Measurements from ENCODE around the gene GUCY2F. TPM values are rescaled to one million over a fixed set of nuclear protein-coding genes. Genes with fewer than 3 reads are reported as not detected.

The GUCY2F gene
- total and polyA plus RNA-seq, 2 donors = under 0.01 to 0.38 TPM

- 87% methylated on average over 1 of the region's 1 CpG for WGBS
- no peak overlapping the region for H3K27ac ChIP-seq (ENCODE audit: low read depth in 1 of 2, low read length in 1 of 2)
- H3K9me3 ChIP-seq (ENCODE audit: control insufficient read depth in 2 of 2, insufficient read depth in 1 of 2, low read length in 1 of 2) = peaks cover 0 to 19% of the 10 kb centered on the region in 2 donors
- H3K36me3 ChIP-seq (ENCODE audit: control insufficient read depth in 2 of 2, insufficient read depth in 2 of 2, low read length in 1 of 2) = no peaks in the 10 kb centered on the region
- DNase-seq (ENCODE audit: low read depth in 6 of 9, low spot score in 9 of 9) = no peak
- no peaks in the 10 kb centered on the region for H3K27me3 ChIP-seq (ENCODE audit: control insufficient read depth in 2 of 2, insufficient read depth in 1 of 2, low read length in 1 of 2)
- H3K4me1 ChIP-seq (ENCODE audit: control insufficient read depth in 2 of 2, insufficient read depth in 2 of 2, low read length in 2 of 2) = no peaks in the 10 kb centered on the region
- H3K4me3 ChIP-seq (ENCODE audit: low read length in 2 of 2) = no peak overlapping the region
These were observed 145.7 kb downstream of the GUCY2F start for GRCh38 chrX:109336141-109336540.

- DNase-seq (ENCODE audit: low read depth in 6 of 9, low spot score in 9 of 9) = no peak
- no peaks in the 10 kb centered on the region for H3K36me3 ChIP-seq (ENCODE audit: control insufficient read depth in 2 of 2, insufficient read depth in 2 of 2, low read length in 1 of 2)
- no peaks in the 10 kb centered on the region for H3K27me3 ChIP-seq (ENCODE audit: control insufficient read depth in 2 of 2, insufficient read depth in 1 of 2, low read length in 1 of 2)
- no peaks in the 10 kb centered on the region for H3K4me1 ChIP-seq (ENCODE audit: control insufficient read depth in 2 of 2, insufficient read depth in 2 of 2, low read length in 2 of 2)
- 63% methylated on average over 1 of the region's 1 CpG for WGBS
- H3K27ac ChIP-seq (ENCODE audit: low read depth in 1 of 2, low read length in 1 of 2) = no peak overlapping the region
- H3K9me3 ChIP-seq (ENCODE audit: control insufficient read depth in 2 of 2, insufficient read depth in 1 of 2, low read length in 1 of 2) = no peaks in the 10 kb centered on the region
- H3K4me3 ChIP-seq (ENCODE audit: low read length in 2 of 2) = no peak overlapping the region
These were observed 154.6 kb downstream of the GUCY2F start for GRCh38 chrX:109327251-109327650.

Other genes starting within 250 kb of the GUCY2F start
- gene NXT2, start 54.8 kb upstream of the GUCY2F start, total RNA-seq = 14.9 TPM
- 12.9 TPM for gene NXT2, start 54.8 kb upstream of the GUCY2F start, polyA plus RNA-seq
- 10.3 TPM for gene KCNE5, start 143.1 kb upstream of the GUCY2F start, total RNA-seq
- 0.34 TPM for gene KCNE5, start 143.1 kb upstream of the GUCY2F start, polyA plus RNA-seq

Measured in thymus (tissue), 11 donors.